Suppressor macrophage treated with lipopolysaccharide for 4 hours (primary cell): ENCODE results near the gene SCO1.
"Not testable (repeated sequence)": the region's sequence is repeated elsewhere in the genome, so short reads cannot be mapped to it uniquely, and the experiment has no call there.

Experiments used
- DNase-seq: peaks from one replicate; pipeline ENCODE4 v3.0.0-alpha.2; 2020

SCO1 gene

DNA sequence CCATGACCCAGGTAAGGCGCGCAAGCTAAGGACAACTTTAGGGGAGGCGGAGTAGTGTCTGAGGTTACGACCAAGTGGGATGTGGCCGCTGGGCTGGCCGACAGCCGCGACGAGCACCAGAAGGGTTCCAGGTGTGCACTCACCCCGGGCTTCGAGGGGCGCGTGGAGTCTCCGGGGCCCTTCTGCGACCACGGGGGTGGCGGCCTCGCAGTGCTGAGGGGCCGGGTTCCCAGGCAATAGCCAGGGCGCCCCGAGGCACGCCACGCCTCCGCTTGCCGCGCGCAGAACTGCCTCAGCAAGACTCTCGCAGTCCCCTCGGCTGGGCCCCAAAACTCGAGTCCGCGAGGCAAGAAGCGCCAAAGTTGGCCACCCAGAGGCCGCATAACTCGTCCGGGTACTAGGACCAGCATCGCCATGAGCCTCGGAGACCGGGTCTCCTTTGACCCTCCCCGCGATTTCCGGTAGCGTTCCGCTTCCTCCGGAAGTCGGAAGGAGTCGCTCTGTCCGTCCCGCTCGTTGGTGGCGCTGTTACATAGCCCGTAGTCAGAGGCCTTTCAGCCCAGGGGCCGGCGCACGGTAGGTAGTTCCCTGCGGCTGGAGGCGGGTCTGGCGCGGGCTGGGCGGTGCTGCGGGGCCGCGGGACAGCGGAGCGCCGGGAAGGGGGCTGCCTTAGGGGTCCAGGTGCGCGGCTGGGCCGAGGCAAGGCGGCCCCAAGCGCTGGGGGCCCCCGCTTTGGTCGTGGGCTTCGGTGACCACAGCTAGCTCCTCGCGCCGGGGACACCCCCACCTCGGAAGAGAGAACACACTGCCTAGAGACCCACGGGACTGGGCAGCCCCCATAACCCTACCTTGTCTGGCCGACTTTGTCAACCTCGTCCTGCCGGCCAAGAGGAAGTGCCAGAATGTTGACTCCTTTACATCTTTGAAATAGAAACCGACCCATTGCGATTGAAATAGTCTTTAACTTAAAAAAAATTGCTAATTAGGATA is at the start of gene SCO1, which contains the start of gene ADPRM:
TSS of gene SCO1 (minus strand) at position 442 of the 990 bp plus-strand sequence. CDS start at position 416, 26 bp downstream.
TSS of gene ADPRM (plus strand) at position 503 of the 990 bp plus-strand sequence. CDS start 7,333 bp downstream, outside the sequence.
- DNase-seq: peak; percentile 97

DNA sequence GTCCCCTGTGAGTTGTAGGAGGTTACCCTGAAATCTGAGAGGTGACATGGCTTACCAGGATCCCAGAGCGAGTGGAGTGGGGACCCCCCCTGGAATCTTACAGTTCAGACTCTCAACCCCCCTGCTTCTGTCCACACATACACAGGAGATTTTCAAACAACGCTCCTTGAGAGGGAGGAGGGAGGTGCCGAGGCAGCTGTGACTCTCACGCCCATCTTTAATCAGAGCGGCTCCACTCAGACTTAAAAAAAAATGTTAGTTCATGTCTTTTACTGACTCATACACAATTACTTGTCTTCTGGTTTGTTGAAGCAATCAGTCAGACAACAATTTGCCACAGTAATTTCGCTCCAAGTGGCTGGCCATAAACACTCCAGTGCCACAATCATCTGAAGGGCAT is 47.9 kb upstream of the SCO1 start:
- DNase-seq: no peak

DNA sequence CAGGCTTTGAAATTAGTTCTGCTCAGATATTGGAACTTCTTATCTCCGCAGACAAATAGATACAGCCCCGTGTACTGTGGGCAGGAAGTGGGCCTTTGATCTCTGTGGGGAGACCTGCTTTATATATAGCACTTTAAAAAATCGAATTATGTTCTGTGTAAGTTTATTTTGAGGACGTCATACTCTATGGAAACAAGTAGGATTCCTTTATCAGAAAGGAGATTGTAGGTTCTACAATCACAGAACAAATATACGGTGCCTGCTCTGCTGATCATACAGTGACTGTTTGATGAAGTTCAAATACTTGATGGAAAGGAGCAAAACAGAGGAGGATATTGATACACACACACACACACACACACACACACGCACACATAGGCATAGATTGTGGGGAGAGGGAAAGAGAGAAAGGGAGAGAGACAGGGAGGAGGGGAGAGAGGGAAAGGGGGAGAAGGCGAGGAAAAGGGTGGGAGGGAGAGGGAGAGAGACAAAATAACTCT is 47.2 kb upstream of the SCO1 start:
- DNase-seq: no peak

DNA sequence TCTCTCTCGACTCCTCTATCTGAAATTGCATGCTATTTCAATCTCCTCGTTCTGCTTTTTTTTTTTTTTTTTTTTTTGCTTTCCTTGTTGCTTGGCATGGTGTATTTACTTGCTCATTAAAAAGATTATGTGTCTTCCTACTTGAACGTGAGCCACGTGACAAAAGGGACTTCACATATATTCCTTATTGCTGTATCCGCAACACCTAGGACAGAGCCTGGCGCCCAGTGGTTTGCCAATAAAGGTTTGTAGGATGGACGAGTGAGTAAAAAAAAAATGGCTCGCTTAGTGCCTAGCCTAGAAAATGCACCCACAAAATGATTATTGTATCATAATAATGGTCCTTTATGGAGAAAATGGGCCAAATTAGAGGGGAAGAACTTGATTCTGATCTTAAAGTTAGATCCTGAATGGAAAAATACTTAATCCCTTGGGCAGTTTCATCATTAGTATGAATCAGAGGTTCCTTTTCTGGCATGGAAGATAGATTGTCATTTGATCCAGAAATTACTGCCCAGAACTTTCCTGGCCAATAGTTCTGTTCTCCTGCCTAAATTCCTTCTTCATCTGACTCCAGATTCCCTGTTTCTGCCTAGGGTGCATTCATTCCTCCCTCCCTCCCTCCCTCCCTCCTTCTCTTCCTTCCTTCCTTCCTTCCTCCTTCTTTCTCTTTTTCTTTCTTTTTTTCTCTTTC is 46.1 kb upstream of the SCO1 start:
- DNase-seq: no peak

DNA sequence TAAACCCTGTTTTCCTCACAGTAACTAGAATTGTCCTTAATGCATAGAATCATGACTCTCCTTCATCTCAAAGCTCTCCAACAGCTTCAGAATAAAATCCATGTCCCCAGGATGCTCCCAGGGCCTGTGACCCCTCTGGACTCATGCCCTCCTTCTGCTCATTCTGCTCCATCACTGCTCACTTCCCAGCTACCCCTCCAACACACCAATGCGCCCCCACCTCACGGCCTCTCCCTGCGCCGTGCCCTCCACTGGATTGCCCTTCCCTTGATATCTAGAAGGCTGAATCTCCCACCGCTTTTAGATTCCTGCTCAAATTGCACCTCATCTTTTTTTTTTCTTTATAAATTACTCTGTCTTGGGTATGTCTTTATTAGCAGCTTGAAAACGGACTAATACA is 45.1 kb upstream of the SCO1 start:
- no peak for DNase-seq

DNA sequence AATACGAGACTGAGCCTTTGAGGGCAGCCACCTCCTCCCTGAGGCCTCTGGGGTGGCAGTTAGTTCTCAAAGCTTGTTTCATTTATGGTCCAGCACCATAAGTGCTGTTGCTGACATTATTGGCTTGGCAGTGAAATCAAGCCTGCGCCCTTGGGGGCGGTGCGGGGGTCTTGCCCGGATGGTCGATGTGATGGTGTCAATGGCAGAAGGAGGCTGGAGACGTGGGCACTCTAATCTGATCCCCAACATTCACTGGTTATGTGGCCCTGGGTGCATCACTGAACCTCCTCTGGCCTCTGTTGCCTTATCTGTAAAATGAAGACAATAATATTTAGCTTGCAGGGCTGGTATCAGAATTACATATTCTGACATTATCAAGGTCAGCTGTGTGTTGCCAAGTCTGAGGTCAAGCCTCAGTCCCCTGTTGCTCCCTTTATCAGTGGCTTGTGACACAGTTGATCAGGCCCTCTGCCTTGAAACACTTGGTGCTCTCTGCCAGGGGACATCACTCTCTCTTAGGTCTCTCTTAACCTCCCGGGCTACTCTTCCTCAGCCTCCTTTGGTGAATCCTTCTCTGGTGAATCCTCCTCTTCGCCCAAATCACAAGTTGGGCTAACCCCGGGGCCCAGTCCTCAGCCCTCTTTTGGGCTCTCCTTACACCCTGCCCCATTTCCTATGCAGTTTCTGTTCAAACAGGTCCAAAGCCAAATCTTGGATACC is 44.2 kb upstream of the SCO1 start:
- DNase-seq: no peak

DNA sequence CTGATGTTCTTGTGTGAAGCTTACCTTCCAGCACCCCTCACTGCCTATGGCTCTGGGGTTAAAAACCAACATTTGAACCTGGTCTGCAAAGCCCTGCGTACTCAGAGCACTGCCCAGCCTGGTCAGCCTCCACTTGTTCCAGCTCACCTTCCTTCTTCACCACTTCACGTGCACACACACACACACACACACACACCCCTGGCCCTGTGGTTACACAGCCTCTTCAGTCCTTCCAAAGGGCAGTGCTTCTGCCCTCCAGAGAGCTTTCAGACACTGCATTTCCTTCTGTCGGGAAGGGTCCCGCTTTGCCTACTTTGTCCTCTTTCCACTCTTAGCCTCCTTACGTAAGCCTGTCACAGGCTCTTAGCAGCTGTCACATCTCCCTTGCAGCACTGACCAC is 42.1 kb upstream of the SCO1 start:
- no peak for DNase-seq

DNA sequence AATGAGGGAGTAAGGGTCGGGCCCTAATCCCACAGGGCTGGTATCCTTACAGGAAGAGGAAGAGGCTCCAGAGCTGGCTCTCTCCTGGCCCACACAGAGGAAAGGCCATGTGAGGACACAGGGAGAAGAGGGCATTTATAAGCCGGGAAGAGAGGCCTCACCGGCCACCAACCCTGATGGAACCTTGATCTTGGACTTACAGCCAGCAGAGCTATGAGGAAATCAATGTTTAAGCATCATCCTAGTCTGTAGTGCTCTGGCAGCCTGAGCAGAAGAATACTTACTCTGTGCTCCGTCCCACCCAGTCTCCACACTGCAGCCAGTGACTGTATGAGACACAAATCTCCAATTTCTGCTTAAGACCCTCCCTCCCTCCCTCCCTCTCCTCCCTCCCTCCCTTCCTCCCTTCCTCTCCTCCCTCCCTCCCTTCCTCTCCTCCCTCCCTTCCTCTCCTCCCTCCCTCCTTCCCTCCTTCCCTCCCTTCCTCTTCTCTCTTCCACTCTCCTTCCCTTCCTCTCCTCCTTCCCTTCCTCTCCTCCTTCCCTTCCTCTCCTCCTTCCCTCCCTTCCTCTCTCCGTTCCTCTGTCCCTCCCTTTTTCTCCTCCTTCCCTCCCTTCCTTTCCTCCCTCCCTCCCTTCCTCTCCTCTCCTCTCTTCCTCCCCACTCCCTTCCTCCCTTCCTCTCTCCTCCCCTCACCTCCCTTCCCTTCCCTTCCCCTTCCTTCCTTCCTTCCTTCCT is 41.4 kb upstream of the SCO1 start:
- DNase-seq: no peak

DNA sequence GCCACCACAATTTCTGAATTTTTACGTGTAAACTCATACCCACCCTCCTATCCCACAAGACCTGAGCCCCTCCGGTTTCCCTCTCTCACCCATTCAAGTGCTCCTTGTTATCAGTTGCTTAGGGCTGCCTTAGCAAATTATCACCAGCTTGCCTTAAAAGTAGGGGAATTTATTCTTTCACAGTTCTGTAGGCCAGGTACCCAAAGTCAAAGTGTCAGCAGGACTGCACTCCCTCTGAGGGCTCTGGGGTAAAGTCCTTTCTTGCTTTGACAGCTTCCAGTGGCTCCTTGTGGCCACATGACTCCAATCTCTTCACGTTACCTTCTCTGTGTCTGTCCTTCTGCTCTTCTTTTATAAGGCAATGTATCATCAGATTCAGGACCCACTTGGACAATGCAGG is 40.4 kb upstream of the SCO1 start:
- DNase-seq: no peak

DNA sequence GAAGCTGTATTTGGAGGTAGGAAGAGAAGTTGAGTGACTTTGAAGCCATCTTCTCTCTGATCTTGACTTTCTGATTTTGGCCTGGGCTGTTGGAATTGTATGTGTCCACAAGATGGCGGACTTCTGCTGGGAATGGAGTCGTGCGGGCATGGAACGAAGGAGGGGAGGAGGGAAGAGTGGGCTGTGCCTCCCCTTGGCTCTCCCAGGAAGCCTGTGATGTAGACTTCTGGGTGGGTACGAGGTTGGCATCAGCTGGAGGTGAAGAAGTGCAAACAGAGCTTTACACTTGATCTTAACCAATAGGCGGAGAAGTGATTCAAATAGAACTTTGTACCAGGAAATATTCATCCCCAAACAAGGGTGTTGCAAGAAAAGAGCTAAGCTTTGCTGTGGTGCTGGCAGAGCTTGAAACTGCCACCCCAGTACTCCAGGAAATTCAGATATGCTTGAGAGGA is 39.9 kb upstream of the SCO1 start:
- peak; percentile 56 for DNase-seq

DNA sequence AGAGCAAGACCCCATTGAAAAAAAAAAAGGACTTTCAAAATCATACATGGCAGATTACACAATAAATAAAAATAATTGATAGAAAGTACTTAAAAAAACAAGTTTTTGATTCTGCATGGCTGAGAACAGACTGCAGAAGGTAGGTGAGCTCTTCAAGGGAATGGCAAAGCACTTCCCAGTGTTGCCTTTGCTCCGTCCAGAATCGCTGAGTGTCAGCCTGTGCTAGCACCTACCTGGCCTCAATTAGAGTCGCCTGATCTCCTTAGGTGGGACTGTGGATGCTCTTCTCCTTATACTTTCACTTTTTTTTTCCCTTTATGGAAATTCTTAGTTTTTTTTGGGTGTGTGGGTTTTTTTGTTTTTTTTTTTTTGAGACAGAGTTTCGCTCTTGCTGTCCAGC is 38.5 kb upstream of the SCO1 start:
- no peak for DNase-seq

DNA sequence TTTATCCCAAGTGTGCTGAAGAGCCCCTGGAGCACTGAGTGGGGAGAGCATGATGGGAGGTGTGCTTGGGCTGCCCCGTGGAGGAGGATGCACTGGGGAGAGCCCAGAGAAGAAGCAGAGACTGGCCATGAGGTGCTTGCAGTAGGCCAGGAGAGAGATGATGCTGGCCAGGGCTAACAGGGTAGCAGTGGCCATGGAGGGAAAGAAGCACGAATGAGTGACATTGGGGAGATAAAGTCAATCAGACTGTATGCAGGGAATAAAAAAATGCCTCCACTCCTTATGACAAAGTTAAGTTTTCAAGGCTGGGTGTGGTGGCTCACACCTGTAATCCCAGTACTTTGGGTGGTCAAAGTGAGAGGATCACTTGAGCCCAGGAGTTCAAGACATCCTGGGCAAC is 37.9 kb upstream of the SCO1 start:
- no peak for DNase-seq

DNA sequence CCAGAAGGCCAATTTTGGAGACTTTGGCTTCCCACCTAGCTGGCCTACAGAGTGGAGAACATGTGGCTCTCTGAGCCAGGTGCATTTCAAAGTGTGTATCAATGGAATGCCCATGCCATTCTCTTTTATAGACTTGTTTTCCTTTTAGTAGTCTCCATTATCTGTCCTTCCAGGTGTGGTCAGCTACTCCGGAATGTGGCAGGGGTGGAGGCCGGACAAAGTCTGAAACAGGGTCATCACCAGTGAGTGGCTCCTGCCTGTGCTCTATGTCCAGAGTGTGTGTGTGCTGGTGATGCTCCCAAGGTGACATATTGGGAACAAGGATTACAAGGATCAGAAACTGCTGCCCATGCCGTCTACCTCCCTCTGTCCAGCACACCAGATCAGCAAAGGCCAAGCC is 36.3 kb upstream of the SCO1 start:
- no peak for DNase-seq

DNA sequence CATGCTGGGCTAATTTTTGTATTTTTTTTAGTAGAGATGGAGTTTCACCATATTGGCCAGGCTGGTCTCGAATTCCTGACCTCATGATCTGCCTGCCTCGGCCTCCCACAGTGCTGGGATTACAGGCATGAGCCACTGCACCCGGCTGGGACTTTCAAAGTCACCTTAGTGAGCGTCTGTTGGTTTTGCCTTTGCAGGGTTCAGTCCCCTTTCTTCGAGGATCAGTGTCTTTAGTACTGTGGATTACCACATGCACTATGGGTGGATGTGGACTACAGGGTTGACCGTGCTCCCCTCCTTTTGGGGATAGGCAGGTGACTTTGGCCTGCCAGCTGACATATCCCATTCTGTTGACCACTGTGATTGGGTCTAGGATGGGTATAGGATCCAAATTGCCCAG is 34.8 kb upstream of the SCO1 start:
- DNase-seq: not testable (repeated sequence)

DNA sequence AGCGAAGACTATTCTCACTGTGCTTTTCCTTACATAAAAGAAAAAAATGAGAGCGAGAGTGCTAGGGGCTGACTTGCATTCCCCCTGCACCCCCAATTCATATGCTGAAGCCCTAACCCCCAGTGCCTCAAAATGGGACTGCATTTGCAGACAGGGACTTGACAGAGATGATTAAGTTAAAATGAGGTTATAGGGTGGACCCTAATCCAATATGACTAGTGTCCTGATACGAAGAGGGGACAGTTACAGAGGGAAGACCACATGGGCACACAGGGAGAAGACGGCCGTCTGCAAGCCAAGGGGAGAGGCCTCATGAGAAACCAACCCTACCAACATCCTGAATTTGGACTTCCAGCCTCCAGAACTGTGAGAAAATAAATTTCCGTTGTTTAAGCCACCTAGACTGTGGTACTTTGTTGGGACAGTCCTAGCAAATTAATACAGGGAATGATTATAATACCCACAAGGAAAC is 34.1 kb upstream of the SCO1 start:
- no peak for DNase-seq

DNA sequence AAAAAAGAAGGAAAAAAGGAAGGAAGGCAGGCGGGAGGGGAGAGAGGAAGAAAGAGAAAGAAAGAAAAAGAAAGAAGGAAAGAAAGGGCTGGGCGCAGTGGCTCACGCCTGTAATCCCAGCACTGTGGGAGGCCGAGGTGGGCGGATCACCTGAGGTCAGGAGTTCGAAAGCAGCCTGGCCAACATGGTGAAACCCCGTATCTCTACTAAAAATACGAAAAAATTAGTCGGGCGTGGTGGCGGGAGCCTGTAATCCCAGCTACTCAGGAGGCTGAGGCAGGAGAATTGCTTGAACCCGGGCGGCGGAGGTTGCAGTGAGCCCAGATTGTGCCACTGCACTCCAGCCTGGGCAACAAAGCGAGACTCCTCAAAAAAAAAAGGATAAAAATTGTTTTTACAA is 32.9 kb upstream of the SCO1 start:
- DNase-seq: not testable (repeated sequence)

DNA sequence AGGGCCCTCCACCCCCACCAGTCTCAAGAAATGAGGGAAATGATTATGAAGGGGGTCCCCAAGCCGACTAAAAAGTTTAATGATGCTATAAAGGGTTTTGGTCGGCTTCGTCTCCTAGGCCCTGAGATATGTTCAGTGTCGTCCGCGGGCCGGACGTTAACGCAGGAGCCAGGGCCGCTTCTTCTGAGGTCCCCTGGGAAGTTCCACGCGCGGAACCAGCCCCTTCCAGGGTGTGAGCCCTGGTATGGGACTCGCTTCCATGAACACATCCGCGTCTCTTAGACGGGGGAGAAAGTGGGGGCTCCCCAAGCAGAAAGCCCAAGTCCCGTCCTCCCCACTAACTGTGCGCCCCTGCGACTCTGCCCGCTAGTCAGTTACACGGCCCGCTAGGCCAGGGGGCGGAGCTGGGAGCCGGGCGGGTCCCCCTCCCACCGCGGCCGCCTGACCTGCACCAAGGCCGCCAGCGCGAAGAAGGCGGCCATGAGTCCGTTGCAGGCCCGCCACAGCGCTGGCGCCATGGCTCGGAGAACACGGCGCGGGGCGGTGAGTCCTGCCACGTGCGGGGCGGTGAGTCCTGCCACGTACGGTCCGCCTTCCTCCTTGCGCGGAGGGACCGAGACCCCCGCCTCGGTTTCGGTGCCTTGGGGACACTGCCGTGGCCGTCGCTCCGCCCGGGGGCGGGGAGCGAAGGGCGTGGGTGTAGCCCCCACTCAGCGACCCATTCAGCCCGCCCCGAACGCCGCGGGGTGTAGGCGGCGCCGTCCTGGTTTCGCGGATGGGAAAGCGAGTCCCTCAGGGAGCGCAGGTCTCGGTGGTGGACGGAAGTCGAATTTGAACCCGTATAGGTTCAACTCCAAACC is 32.2 kb upstream of the SCO1 start, which contains the start of gene TMEM220:
TSS of gene TMEM220 (minus strand) at position 690 of the 860 bp plus-strand sequence. CDS start at position 518, 172 bp downstream.
- DNase-seq: peak; percentile 70

DNA sequence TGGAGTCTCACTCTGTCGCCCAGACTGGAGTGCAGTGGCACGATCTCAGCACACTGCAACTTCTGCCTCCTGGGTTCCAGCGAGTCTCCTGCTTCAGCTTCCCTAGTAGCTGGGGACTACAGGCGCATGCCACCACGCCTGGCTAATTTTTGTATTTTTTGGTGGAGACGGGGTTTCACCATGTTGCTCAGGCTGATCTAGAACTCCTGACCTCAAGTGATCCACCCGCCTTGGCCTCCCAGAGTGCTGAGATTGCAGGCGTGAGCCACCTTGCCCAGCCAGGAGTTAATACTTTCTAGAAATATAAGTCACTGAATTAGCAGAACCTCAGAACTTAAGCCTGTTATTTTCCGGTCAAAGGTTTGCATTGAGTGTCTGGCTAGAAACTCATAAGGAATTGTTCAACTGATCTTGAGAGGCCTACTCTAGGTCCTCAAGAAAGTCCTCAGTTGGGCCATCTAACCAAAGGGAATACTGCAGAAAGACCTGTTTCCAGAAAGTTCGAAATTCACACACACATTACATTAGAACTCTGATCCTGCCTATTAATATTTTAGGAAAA is 31.1 kb upstream of the SCO1 start:
- no peak for DNase-seq

DNA sequence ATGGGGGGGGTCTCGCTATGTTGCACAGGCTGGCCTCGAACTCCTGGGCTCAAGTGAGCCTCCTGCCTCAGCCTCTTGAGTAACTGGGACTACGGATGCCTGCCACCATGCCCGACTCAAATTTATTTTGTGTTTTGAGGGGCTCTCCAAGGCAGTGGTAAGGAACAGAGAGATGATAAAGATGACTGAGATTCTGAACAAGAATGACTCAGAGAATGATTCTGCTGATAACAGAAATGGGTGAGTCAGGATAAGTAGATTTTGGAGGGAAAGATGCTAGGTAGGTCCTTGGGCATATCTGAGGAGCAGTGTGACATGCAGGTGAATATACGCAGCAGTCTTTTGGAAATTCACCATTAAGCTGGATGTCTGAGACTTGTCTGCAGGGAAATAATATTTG is 29.9 kb upstream of the SCO1 start:
- no peak for DNase-seq

DNA sequence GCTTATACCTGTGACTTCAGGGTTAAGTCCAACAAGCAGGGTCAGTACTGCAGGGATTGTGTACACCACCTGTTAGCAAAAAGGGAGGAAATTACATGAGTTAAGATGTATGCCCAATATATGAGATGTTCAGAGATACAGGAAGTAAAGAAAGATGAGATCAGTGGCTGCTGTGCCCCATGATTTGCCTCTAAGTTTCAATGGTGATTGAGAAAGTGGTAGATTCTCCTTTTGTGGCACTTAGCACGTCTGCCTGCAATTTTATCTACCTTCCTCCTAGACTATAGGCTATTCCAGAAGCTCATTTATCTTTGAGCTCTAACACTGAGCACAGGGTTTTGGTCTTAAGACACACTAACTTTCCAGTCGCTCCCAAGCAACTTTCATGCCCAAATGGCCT is 28.9 kb upstream of the SCO1 start:
- no peak for DNase-seq

DNA sequence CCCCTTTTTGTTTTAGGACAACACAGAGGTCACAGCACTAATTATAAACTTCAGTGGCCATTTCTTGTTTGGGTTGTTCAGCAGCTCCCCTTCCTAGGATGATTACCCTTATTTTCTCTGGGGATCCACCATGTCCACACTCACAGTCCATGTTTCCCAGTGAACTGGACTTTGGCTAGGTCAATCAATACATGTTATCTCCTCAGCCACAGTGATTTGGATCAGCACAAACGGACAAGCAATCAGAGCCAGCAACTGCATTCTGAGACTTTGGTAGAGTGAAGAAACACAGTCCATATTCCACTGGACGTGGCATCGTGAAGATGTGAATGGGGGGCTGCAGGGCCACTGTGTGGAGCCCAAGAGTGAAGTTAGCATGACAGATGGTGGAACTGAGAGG is 27.9 kb upstream of the SCO1 start:
- DNase-seq: no peak
